ENCODE measurements around the gene ABCA6.

DNA sequence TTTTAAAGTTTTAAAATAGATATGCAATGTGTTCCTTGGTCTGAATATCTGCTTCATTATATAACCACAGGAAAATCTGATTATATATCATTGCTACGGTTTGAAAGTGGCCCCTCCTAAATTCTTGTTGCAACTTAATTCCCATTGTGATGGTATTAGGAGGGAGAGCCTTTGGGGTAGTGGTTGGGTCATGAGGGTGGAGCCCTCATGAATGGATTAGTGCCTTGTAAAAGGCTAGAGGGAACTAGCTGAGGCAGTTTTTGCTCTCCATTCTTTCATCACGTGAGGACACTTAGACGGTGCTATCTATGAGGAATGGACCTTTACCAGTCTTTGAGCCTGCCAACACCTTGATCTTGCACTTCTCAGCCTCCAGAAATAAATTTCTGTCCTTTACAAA lies 7.6 kb downstream of the ABCA6 start:
- TF ChIP-seq, protein P1, sequence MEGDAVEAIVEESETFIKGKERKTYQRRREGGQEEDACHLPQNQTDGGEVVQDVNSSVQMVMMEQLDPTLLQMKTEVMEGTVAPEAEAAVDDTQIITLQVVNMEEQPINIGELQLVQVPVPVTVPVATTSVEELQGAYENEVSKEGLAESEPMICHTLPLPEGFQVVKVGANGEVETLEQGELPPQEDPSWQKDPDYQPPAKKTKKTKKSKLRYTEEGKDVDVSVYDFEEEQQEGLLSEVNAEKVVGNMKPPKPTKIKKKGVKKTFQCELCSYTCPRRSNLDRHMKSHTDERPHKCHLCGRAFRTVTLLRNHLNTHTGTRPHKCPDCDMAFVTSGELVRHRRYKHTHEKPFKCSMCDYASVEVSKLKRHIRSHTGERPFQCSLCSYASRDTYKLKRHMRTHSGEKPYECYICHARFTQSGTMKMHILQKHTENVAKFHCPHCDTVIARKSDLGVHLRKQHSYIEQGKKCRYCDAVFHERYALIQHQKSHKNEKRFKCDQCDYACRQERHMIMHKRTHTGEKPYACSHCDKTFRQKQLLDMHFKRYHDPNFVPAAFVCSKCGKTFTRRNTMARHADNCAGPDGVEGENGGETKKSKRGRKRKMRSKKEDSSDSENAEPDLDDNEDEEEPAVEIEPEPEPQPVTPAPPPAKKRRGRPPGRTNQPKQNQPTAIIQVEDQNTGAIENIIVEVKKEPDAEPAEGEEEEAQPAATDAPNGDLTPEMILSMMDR (IDR thresholded peaks at IDR 0.05) = no peak
- TF ChIP-seq POLR2A (IDR thresholded peaks at IDR 0.05) = no peak

All from testis (tissue), 2 donors.